ENCODE results near the gene DUSP22. TPM values are rescaled to one million over a fixed set of nuclear protein-coding genes. Genes with fewer than 3 reads are reported as not detected.

Gene DUSP22
- total and polyA plus RNA-seq, 4 donors: 9.5 to 31.0 (median 20.1) TPM

GRCh38 chr6:308768-309167, 16.5 kb downstream of the DUSP22 start:
- TF ChIP-seq, protein P1, sequence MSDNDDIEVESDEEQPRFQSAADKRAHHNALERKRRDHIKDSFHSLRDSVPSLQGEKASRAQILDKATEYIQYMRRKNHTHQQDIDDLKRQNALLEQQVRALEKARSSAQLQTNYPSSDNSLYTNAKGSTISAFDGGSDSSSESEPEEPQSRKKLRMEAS (IDR thresholded peaks at IDR 0.05): no peak
- TF ChIP-seq, protein P2, sequence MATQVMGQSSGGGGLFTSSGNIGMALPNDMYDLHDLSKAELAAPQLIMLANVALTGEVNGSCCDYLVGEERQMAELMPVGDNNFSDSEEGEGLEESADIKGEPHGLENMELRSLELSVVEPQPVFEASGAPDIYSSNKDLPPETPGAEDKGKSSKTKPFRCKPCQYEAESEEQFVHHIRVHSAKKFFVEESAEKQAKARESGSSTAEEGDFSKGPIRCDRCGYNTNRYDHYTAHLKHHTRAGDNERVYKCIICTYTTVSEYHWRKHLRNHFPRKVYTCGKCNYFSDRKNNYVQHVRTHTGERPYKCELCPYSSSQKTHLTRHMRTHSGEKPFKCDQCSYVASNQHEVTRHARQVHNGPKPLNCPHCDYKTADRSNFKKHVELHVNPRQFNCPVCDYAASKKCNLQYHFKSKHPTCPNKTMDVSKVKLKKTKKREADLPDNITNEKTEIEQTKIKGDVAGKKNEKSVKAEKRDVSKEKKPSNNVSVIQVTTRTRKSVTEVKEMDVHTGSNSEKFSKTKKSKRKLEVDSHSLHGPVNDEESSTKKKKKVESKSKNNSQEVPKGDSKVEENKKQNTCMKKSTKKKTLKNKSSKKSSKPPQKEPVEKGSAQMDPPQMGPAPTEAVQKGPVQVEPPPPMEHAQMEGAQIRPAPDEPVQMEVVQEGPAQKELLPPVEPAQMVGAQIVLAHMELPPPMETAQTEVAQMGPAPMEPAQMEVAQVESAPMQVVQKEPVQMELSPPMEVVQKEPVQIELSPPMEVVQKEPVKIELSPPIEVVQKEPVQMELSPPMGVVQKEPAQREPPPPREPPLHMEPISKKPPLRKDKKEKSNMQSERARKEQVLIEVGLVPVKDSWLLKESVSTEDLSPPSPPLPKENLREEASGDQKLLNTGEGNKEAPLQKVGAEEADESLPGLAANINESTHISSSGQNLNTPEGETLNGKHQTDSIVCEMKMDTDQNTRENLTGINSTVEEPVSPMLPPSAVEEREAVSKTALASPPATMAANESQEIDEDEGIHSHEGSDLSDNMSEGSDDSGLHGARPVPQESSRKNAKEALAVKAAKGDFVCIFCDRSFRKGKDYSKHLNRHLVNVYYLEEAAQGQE (IDR thresholded peaks at IDR 0.05): no peak
- no peak for TF ChIP-seq FOXA1 (IDR thresholded peaks at IDR 0.05)
- TF ChIP-seq NR2F2 (IDR thresholded peaks at IDR 0.05): no peak
- TF ChIP-seq GABPA (IDR thresholded peaks at IDR 0.05 in 1 of 2, conservative IDR thresholded peaks at IDR 0.05 in 1 of 2): no peak
- no peak for TF ChIP-seq YY1 (IDR thresholded peaks at IDR 0.05)
- no peak for TF ChIP-seq TAF1 (conservative IDR thresholded peaks at IDR 0.05)
- TF ChIP-seq, protein P3, sequence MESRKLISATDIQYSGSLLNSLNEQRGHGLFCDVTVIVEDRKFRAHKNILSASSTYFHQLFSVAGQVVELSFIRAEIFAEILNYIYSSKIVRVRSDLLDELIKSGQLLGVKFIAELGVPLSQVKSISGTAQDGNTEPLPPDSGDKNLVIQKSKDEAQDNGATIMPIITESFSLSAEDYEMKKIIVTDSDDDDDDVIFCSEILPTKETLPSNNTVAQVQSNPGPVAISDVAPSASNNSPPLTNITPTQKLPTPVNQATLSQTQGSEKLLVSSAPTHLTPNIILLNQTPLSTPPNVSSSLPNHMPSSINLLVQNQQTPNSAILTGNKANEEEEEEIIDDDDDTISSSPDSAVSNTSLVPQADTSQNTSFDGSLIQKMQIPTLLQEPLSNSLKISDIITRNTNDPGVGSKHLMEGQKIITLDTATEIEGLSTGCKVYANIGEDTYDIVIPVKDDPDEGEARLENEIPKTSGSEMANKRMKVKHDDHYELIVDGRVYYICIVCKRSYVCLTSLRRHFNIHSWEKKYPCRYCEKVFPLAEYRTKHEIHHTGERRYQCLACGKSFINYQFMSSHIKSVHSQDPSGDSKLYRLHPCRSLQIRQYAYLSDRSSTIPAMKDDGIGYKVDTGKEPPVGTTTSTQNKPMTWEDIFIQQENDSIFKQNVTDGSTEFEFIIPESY (IDR thresholded peaks at IDR 0.05): no peak
- TF ChIP-seq HNF4A (conservative IDR thresholded peaks at IDR 0.05): no peak
- TF ChIP-seq EGR1 (IDR thresholded peaks at IDR 0.05; ENCODE audit: low read depth in 2 of 2): no peak
- TF ChIP-seq, protein P4, sequence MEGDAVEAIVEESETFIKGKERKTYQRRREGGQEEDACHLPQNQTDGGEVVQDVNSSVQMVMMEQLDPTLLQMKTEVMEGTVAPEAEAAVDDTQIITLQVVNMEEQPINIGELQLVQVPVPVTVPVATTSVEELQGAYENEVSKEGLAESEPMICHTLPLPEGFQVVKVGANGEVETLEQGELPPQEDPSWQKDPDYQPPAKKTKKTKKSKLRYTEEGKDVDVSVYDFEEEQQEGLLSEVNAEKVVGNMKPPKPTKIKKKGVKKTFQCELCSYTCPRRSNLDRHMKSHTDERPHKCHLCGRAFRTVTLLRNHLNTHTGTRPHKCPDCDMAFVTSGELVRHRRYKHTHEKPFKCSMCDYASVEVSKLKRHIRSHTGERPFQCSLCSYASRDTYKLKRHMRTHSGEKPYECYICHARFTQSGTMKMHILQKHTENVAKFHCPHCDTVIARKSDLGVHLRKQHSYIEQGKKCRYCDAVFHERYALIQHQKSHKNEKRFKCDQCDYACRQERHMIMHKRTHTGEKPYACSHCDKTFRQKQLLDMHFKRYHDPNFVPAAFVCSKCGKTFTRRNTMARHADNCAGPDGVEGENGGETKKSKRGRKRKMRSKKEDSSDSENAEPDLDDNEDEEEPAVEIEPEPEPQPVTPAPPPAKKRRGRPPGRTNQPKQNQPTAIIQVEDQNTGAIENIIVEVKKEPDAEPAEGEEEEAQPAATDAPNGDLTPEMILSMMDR (IDR thresholded peaks at IDR 0.05; ENCODE audit: low read depth, low read length, missing input control): no peak
- TF ChIP-seq RXRA (IDR thresholded peaks at IDR 0.05): no peak
- no peak for TF ChIP-seq SP1 (IDR thresholded peaks at IDR 0.05)
- WGBS: 81% methylated on average over 8 of the region's 8 CpGs
- H3K36me3 ChIP-seq (ENCODE audit: control insufficient read depth in 4 of 4, insufficient read depth in 3 of 4, low read depth in 1 of 4, low read length in 3 of 4): peaks cover 0 to 4% (median 0%) of the 10 kb centered on the region in 4 donors
- no peaks in the 10 kb centered on the region for H3K27me3 ChIP-seq (ENCODE audit: control insufficient read depth in 4 of 4, insufficient read depth in 4 of 4, low read length in 3 of 4)
- peaks cover 0 to 3% (median 0%) of the 10 kb centered on the region in 4 donors for H3K4me1 ChIP-seq (ENCODE audit: control insufficient read depth in 4 of 4, insufficient read depth in 4 of 4, low read length in 3 of 4)
- H3K9me3 ChIP-seq (ENCODE audit: control insufficient read depth in 4 of 4, low read length in 3 of 4): no peaks in the 10 kb centered on the region
- H3K27ac ChIP-seq (ENCODE audit: low read depth in 1 of 2, low read length in 2 of 2): no peak overlapping the region
- DNase-seq (ENCODE audit: low spot score): no peak
- no peak overlapping the region for H3K4me3 ChIP-seq (ENCODE audit: low read depth in 1 of 3, low read length in 3 of 3)
- no peak overlapping the region for H3K9ac ChIP-seq (ENCODE audit: low read depth in 1 of 2, low read length in 2 of 2)

GRCh38 chr6:309947-310346, 17.7 kb downstream of the DUSP22 start:
- no peak overlapping the region for H3K9ac ChIP-seq (ENCODE audit: low read depth in 1 of 2, low read length in 2 of 2)
- no peak overlapping the region for H3K27ac ChIP-seq (ENCODE audit: low read depth in 1 of 2, low read length in 2 of 2)
- H3K4me1 ChIP-seq (ENCODE audit: control insufficient read depth in 4 of 4, insufficient read depth in 4 of 4, low read length in 3 of 4): peaks cover 0 to 3% (median 0%) of the 10 kb centered on the region in 4 donors
- H3K36me3 ChIP-seq (ENCODE audit: control insufficient read depth in 4 of 4, insufficient read depth in 3 of 4, low read depth in 1 of 4, low read length in 3 of 4): peaks cover 0 to 4% (median 0%) of the 10 kb centered on the region in 4 donors
- H3K4me3 ChIP-seq (ENCODE audit: low read depth in 1 of 3, low read length in 3 of 3): no peak overlapping the region
- DNase-seq (ENCODE audit: low spot score): no peak
- WGBS: 93% methylated on average over 12 of the region's 12 CpGs
- H3K27me3 ChIP-seq (ENCODE audit: control insufficient read depth in 4 of 4, insufficient read depth in 4 of 4, low read length in 3 of 4): no peaks in the 10 kb centered on the region
- H3K9me3 ChIP-seq (ENCODE audit: control insufficient read depth in 4 of 4, low read length in 3 of 4): no peaks in the 10 kb centered on the region
- TF ChIP-seq FOXA1 (IDR thresholded peaks at IDR 0.05) (no peak), TAF1 (conservative IDR thresholded peaks at IDR 0.05) (no peak), GABPA (IDR thresholded peaks at IDR 0.05 in 1 of 2, conservative IDR thresholded peaks at IDR 0.05 in 1 of 2) (no peak), RAD21 (IDR thresholded peaks at IDR 0.05) (no peak), FOXA2 (IDR thresholded peaks at IDR 0.05) (no peak), YY1 (IDR thresholded peaks at IDR 0.05) (no peak), JUND (IDR thresholded peaks at IDR 0.05) (no peak), NR2F2 (IDR thresholded peaks at IDR 0.05) (no peak), RXRA (IDR thresholded peaks at IDR 0.05) (no peak)
- TF ChIP-seq, protein P3 (IDR thresholded peaks at IDR 0.05): no peak
- TF ChIP-seq, protein P5, sequence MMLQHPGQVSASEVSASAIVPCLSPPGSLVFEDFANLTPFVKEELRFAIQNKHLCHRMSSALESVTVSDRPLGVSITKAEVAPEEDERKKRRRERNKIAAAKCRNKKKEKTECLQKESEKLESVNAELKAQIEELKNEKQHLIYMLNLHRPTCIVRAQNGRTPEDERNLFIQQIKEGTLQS (IDR thresholded peaks at IDR 0.05): no peak
- TF ChIP-seq, protein P4 (IDR thresholded peaks at IDR 0.05; ENCODE audit: low read depth, low read length, missing input control): no peak
- TF ChIP-seq, protein P1 (IDR thresholded peaks at IDR 0.05): no peak
